ENCODE results near the gene RUVBL1.

GRCh38 chr3:128080323-128081080 is 43.1 kb downstream of the RUVBL1 start:
- TF ChIP-seq, protein P1, sequence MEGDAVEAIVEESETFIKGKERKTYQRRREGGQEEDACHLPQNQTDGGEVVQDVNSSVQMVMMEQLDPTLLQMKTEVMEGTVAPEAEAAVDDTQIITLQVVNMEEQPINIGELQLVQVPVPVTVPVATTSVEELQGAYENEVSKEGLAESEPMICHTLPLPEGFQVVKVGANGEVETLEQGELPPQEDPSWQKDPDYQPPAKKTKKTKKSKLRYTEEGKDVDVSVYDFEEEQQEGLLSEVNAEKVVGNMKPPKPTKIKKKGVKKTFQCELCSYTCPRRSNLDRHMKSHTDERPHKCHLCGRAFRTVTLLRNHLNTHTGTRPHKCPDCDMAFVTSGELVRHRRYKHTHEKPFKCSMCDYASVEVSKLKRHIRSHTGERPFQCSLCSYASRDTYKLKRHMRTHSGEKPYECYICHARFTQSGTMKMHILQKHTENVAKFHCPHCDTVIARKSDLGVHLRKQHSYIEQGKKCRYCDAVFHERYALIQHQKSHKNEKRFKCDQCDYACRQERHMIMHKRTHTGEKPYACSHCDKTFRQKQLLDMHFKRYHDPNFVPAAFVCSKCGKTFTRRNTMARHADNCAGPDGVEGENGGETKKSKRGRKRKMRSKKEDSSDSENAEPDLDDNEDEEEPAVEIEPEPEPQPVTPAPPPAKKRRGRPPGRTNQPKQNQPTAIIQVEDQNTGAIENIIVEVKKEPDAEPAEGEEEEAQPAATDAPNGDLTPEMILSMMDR (IDR thresholded peaks at IDR 0.05): no peak
- no peak for TF ChIP-seq POLR2A (IDR thresholded peaks at IDR 0.05)

Data from lower leg skin (tissue), 3 donors.